GM23338 (cell line): ENCODE measurements around the gene LAMB1. TPM values are rescaled to one million over a fixed set of nuclear protein-coding genes. Genes with fewer than 3 reads are reported as not detected.

ENCODE experiments used
- ATAC-seq: fragments of 200-7000 bp; cut with Tn5 transposase; 3 replicates; pipeline ENCODE4 v1.9.1; 2020
- DNase-seq: peaks from one replicate; pipeline ENCODE4 v3.0.0-alpha.2; 2015; ENCODE audit warnings: low spot score
- H2AFZ ChIP-seq: fragments of 200-600 bp; sonication (generic); 2 replicates; pipeline ENCODE4 v1.8.0; 2016; ENCODE audit warnings: antibody characterized with exemption, mild to moderate bottlenecking, moderate library complexity
- H3F3A ChIP-seq: fragments of 200-600 bp; sonication (generic); replicated peaks from 2 replicates; pipeline ENCODE4 v1.8.0; 2017; ENCODE audit warnings: antibody characterized with exemption, mixed run types, low read depth
- H3K27ac ChIP-seq: fragments of 200-600 bp; sonication (generic); 2 replicates; pipeline ENCODE4 v1.6.1; 2016; ENCODE audit warnings: low read depth
- H3K27me3 ChIP-seq: fragments of 200-600 bp; sonication (generic); 2 replicates; pipeline ENCODE4 v1.8.0; 2016; ENCODE audit warnings: mild to moderate bottlenecking, mixed run types, moderate library complexity; ENCODE audit not compliant: insufficient read depth
- H3K36me3 ChIP-seq: fragments of 200-600 bp; sonication (generic); 2 replicates; pipeline ENCODE4 v1.8.0; 2016; ENCODE audit warnings: mild to moderate bottlenecking; ENCODE audit not compliant: insufficient read depth
- H3K4me1 ChIP-seq: fragments of 200-600 bp; sonication (generic); 2 replicates; pipeline ENCODE4 v1.8.0; 2016; ENCODE audit warnings: mild to moderate bottlenecking, moderate library complexity; ENCODE audit not compliant: insufficient read depth
- H3K4me2 ChIP-seq: fragments of 200-600 bp; sonication (generic); 2 replicates; pipeline ENCODE4 v1.7.1; 2017; ENCODE audit warnings: mixed run types
- H3K4me3 ChIP-seq: fragments of 200-600 bp; sonication (generic); 2 replicates; pipeline ENCODE4 v1.6.1; 2016; ENCODE audit warnings: mixed run types
- H3K79me2 ChIP-seq: fragments of 200-600 bp; sonication (generic); replicated peaks from 2 replicates; pipeline ENCODE4 v1.8.0; 2017; ENCODE audit warnings: mild to moderate bottlenecking; ENCODE audit not compliant: insufficient read depth
- H3K9me2 ChIP-seq: fragments of 200-600 bp; sonication (generic); 2 replicates; pipeline ENCODE4 v1.8.0; 2017; ENCODE audit not compliant: insufficient read depth
- H4K20me1 ChIP-seq: fragments of 200-600 bp; sonication (generic); replicated peaks from 2 replicates; pipeline ENCODE4 v1.8.0; 2017; ENCODE audit warnings: mild to moderate bottlenecking; ENCODE audit not compliant: insufficient read depth
- H3K27ac Mint-ChIP-seq: 2 replicates; pipeline ENCODE4 v1.8.0; 2020; ENCODE audit warnings: inconsistent platforms, mild to moderate bottlenecking, moderate library complexity, mixed read lengths
- H3K27me3 Mint-ChIP-seq: 3 replicates; pipeline ENCODE4 v1.8.0; 2022; ENCODE audit warnings: low read depth, mild to moderate bottlenecking, moderate library complexity, mixed read lengths, inconsistent platforms; ENCODE audit not compliant: insufficient read depth, poor library complexity
- H3K36me3 Mint-ChIP-seq: 3 replicates; pipeline ENCODE4 v1.8.0; 2021; ENCODE audit warnings: low read depth, mild to moderate bottlenecking, inconsistent platforms, moderate library complexity, mixed read lengths
- H3K4me1 Mint-ChIP-seq: 3 replicates; pipeline ENCODE4 v1.8.0; 2020; ENCODE audit warnings: mild to moderate bottlenecking, inconsistent platforms, mixed read lengths
- H3K4me3 Mint-ChIP-seq: 3 replicates; pipeline ENCODE4 v1.8.0; 2021; ENCODE audit warnings: moderate library complexity, mild to moderate bottlenecking, inconsistent platforms, mixed read lengths
- H3K9me3 Mint-ChIP-seq: 3 replicates; pipeline ENCODE4 v1.8.0; 2020; ENCODE audit warnings: moderate library complexity, mild to moderate bottlenecking, inconsistent platforms, mixed read lengths
- CREB1 ChIP-seq: fragments of 250-450 bp; sonication (Bioruptor Pico); IDR thresholded peaks from 2 replicates; pipeline ENCODE4 v1.5.0; 2020; ENCODE audit warnings: low read depth, mild to moderate bottlenecking, moderate library complexity
- NANOG ChIP-seq: IDR thresholded peaks from 2 replicates; pipeline ENCODE4 v1.6.1; 2016; ENCODE audit warnings: antibody characterized with exemption, borderline replicate concordance
- polyA plus RNA-seq: library from polyadenylated mRNA; unstranded; fragments of >200 nt; fragmentation: Nextera tagmentation; extraction: Ambion mirVana; gene quantifications from 2 replicates; pipeline ENCODE4 v1.2.1, GENCODE V29; 2016
- total RNA-seq: library from RNA; depleted of rRNA; stranded (reverse); fragments of >200 nt; shearing (Covaris generic); gene quantifications from 2 replicates; pipeline ENCODE4 v1.2.3, GENCODE V29; 2014
- TF ChIP-seq, protein P1 (sequence below): fragments of 250-450 bp; sonication (Bioruptor Pico); IDR thresholded peaks from 2 replicates; pipeline ENCODE4 v1.5.0; 2020; ENCODE audit warnings: mild to moderate bottlenecking, moderate library complexity
- TF ChIP-seq, protein P2 (sequence below), 2 experiments: fragments of 200-600 bp in 1 of 2; sonication (generic) in 1 of 2; conservative IDR thresholded peaks; 2 replicates each; pipeline versions ENCODE4 v1.5.1 to v1.6.1; 2016 to 2017; ENCODE audit warnings: antibody characterized with exemption in 2 of 2, low read depth in 2 of 2, mild to moderate bottlenecking in 2 of 2, moderate library complexity in 1 of 2

Gene LAMB1
- total and polyA plus RNA-seq, 2 experiments from 2014 or later, result 53.5 to 57.8 TPM

DNA sequence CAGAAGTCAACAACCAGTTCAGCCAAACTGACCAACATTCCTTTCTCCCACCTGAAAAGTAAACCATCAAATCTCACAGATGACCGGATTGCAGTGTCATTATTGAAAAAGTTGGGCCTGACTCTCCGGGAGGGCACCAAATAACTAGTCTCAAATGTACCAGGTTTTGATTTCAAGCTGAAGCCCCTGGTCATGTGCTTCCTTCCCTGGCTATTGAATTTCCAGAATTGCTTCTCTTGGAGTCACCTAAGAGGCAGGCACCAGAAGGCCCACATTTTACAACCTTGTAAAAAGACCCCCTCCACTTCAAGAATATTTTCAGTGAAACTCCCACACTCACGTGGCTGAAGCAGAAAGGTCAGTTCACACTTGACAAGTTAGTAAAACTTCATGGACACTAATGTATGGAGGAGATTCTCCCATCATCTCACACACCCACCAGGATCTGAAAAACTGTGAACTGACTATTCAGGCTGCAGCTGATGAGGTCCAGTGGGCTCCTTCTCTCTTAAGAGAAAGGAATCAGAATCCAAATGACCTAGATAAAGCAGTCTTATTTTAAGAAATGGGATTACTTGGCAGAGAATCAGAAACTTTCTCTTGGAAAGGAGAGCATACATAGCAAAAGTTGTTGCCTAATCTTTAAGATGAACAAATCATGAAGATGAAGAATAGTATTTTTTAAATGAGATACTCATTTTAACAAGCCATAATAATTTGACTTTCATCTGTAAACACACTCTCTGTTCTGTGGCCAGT lies 58.4 kb downstream of the LAMB1 start:
- Mint-ChIP-seq H3K9me3 (no peaks in the 10 kb centered on the region), H3K27ac (no peak overlapping the region), H3K27me3 (peaks cover 8% of the 10 kb centered on the region), H3K4me3 (no peak overlapping the region), H3K36me3 (peaks cover 5% of the 10 kb centered on the region; the same call in 2 of the 3 replicates), H3K4me1 (peaks cover 2% of the 10 kb centered on the region; the same call in 2 of the 3 replicates)
- Histone ChIP-seq H2AFZ (no peak overlapping the region), H3F3A (no peaks in the 10 kb centered on the region), H3K9me2 (no peaks in the 10 kb centered on the region), H3K79me2 (no peaks in the 10 kb centered on the region), H3K27me3 (no peaks in the 10 kb centered on the region), H3K4me1 (no peaks in the 10 kb centered on the region), H3K4me2 (no peak overlapping the region), H3K27ac (no peak overlapping the region), H4K20me1 (no peaks in the 10 kb centered on the region), H3K4me3 (no peak overlapping the region), H3K36me3 (peaks cover 10% of the 10 kb centered on the region)
- ATAC-seq (no peak), DNase-seq (no peak)
- no peak for TF ChIP-seq CREB1
- no peak for TF ChIP-seq NANOG
- TF ChIP-seq, protein P1, sequence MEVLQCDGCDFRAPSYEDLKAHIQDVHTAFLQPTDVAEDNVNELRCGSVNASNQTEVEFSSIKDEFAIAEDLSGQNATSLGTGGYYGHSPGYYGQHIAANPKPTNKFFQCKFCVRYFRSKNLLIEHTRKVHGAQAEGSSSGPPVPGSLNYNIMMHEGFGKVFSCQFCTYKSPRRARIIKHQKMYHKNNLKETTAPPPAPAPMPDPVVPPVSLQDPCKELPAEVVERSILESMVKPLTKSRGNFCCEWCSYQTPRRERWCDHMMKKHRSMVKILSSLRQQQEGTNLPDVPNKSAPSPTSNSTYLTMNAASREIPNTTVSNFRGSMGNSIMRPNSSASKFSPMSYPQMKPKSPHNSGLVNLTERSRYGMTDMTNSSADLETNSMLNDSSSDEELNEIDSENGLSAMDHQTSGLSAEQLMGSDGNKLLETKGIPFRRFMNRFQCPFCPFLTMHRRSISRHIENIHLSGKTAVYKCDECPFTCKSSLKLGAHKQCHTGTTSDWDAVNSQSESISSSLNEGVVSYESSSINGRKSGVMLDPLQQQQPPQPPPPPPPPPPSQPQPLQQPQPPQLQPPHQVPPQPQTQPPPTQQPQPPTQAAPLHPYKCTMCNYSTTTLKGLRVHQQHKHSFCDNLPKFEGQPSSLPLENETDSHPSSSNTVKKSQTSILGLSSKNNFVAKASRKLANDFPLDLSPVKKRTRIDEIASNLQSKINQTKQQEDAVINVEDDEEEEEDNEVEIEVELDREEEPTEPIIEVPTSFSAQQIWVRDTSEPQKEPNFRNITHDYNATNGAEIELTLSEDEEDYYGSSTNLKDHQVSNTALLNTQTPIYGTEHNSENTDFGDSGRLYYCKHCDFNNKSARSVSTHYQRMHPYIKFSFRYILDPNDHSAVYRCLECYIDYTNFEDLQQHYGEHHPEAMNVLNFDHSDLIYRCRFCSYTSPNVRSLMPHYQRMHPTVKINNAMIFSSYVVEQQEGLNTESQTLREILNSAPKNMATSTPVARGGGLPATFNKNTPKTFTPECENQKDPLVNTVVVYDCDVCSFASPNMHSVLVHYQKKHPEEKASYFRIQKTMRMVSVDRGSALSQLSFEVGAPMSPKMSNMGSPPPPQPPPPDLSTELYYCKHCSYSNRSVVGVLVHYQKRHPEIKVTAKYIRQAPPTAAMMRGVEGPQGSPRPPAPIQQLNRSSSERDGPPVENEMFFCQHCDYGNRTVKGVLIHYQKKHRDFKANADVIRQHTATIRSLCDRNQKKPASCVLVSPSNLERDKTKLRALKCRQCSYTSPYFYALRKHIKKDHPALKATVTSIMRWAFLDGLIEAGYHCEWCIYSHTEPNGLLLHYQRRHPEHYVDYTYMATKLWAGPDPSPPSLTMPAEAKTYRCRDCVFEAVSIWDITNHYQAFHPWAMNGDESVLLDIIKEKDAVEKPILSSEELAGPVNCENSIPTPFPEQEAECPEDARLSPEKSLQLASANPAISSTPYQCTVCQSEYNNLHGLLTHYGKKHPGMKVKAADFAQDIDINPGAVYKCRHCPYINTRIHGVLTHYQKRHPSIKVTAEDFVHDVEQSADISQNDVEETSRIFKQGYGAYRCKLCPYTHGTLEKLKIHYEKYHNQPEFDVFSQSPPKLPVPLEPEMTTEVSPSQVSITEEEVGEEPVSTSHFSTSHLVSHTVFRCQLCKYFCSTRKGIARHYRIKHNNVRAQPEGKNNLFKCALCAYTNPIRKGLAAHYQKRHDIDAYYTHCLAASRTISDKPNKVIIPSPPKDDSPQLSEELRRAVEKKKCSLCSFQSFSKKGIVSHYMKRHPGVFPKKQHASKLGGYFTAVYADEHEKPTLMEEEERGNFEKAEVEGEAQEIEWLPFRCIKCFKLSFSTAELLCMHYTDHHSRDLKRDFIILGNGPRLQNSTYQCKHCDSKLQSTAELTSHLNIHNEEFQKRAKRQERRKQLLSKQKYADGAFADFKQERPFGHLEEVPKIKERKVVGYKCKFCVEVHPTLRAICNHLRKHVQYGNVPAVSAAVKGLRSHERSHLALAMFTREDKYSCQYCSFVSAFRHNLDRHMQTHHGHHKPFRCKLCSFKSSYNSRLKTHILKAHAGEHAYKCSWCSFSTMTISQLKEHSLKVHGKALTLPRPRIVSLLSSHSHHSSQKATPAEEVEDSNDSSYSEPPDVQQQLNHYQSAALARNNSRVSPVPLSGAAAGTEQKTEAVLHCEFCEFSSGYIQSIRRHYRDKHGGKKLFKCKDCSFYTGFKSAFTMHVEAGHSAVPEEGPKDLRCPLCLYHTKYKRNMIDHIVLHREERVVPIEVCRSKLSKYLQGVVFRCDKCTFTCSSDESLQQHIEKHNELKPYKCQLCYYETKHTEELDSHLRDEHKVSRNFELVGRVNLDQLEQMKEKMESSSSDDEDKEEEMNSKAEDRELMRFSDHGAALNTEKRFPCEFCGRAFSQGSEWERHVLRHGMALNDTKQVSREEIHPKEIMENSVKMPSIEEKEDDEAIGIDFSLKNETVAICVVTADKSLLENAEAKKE, result no peak
- TF ChIP-seq, protein P2, sequence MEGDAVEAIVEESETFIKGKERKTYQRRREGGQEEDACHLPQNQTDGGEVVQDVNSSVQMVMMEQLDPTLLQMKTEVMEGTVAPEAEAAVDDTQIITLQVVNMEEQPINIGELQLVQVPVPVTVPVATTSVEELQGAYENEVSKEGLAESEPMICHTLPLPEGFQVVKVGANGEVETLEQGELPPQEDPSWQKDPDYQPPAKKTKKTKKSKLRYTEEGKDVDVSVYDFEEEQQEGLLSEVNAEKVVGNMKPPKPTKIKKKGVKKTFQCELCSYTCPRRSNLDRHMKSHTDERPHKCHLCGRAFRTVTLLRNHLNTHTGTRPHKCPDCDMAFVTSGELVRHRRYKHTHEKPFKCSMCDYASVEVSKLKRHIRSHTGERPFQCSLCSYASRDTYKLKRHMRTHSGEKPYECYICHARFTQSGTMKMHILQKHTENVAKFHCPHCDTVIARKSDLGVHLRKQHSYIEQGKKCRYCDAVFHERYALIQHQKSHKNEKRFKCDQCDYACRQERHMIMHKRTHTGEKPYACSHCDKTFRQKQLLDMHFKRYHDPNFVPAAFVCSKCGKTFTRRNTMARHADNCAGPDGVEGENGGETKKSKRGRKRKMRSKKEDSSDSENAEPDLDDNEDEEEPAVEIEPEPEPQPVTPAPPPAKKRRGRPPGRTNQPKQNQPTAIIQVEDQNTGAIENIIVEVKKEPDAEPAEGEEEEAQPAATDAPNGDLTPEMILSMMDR (conservative IDR thresholded peaks at IDR 0.05; ENCODE audit: low read depth in 2 of 2), result no peak
